ENCODE data around the gene NEURL1. TPM values are rescaled to one million over a fixed set of nuclear protein-coding genes. Genes with fewer than 3 reads are reported as not detected.
"Not testable (repeated sequence)": the region's sequence is repeated elsewhere in the genome, so short reads cannot be mapped to it uniquely, and the experiment has no call there.

Gene NEURL1
- total RNA-seq, 1 donor from 2014 or later, result 0.93 TPM

GRCh38 chr10:103501186-103501585 is 7.7 kb downstream of the NEURL1 start:
- Mint-ChIP-seq H3K27ac (no peak overlapping the region), H3K36me3 (ENCODE audit: low read depth) (no peaks in the 10 kb centered on the region), H3K4me3 (no peak overlapping the region), H3K4me1 (no peaks in the 10 kb centered on the region), H3K9me3 (no peaks in the 10 kb centered on the region), H3K27me3 (peaks cover 32% of the 10 kb centered on the region)
- TF ChIP-seq CTCF (IDR thresholded peaks at IDR 0.05), result no peak
- intact Hi-C loops (cut with micrococcal nuclease), result no loop called here
- ATAC-seq (ENCODE audit: low read depth), result no peak
- POLR2A ChIA-PET, result no interaction called here
- CTCF ChIA-PET, result no interaction called here
- no peak for DNase-seq

GRCh38 chr10:103502849-103503660 is 9.6 kb downstream of the NEURL1 start:
- ChIA-PET CTCF (no interaction called here), POLR2A (no interaction called here)
- DNase-seq, result no peak
- Mint-ChIP-seq H3K9me3 (no peaks in the 10 kb centered on the region), H3K27me3 (peaks cover 38% of the 10 kb centered on the region), H3K4me1 (no peaks in the 10 kb centered on the region), H3K36me3 (ENCODE audit: low read depth) (no peaks in the 10 kb centered on the region), H3K4me3 (no peak overlapping the region), H3K27ac (no peak overlapping the region)
- TF ChIP-seq CTCF (IDR thresholded peaks at IDR 0.05), result no peak
- no peak for ATAC-seq (ENCODE audit: low read depth)
- intact Hi-C loops (cut with micrococcal nuclease), result no loop called here

GRCh38 chr10:103503777-103504176 is 10.3 kb downstream of the NEURL1 start:
- DNase-seq; H3K4me3 Mint-ChIP-seq; CTCF ChIA-PET; H3K27ac Mint-ChIP-seq; H3K36me3 Mint-ChIP-seq (ENCODE audit: low read depth); POLR2A ChIA-PET; intact Hi-C loops (cut with micrococcal nuclease); ATAC-seq (ENCODE audit: low read depth); H3K4me1 Mint-ChIP-seq; H3K9me3 Mint-ChIP-seq: not testable (repeated sequence)
- peaks cover 38% of the 10 kb centered on the region for H3K27me3 Mint-ChIP-seq

DNA sequence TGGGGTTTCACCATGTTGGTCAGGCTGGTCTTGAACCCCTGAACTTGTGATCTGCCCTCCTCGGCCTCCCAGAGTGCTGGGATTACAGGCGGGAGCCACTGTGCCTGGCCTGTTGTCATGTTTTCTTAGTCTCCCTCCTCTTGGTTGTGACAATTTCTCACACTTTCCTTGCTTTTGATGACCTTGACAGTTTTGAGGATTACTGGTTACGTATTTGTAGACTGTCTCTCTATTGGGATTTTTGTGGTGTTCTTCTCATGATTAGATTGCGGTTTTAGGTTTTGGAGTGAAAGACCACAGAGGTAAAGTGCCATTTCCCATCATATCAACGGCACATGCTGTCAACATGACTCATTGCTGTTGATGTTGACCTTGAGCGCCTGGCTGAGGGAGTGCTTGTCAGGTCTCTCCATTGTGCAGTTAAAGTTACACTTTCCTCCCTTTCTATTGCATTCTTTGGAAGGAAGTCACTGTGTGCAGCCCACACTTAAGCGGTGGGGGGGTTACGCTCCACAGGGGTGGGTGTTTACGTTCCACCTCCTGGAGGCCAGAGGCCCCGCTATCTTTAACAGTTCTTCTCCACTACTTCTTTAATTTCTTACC is 10.8 kb downstream of the NEURL1 start:
- H3K4me1 Mint-ChIP-seq, result no peaks in the 10 kb centered on the region
- CTCF ChIA-PET, result interaction anchor here (1.2 kb wide), 1 partner anchor 182 kb away, joined by 4 read pairs; no protein-coding TSS in a partner anchor
- no peaks in the 10 kb centered on the region for H3K36me3 Mint-ChIP-seq (ENCODE audit: low read depth)
- peaks cover 38% of the 10 kb centered on the region for H3K27me3 Mint-ChIP-seq
- H3K9me3 Mint-ChIP-seq, result no peaks in the 10 kb centered on the region
- no peak for ATAC-seq (ENCODE audit: low read depth)
- H3K27ac Mint-ChIP-seq, result no peak overlapping the region
- intact Hi-C loops (cut with micrococcal nuclease), result no loop called here
- no peak overlapping the region for H3K4me3 Mint-ChIP-seq
- no peak for TF ChIP-seq CTCF (IDR thresholded peaks at IDR 0.05)
- DNase-seq, result no peak
- POLR2A ChIA-PET, result no interaction called here

- DNase-seq, result no peak
- POLR2A ChIA-PET, result no interaction called here
- ATAC-seq (ENCODE audit: low read depth), result no peak
- TF ChIP-seq CTCF (IDR thresholded peaks at IDR 0.05), result no peak
- Mint-ChIP-seq H3K4me3 (no peak overlapping the region), H3K4me1 (no peaks in the 10 kb centered on the region), H3K9me3 (no peaks in the 10 kb centered on the region), H3K36me3 (ENCODE audit: low read depth) (no peaks in the 10 kb centered on the region), H3K27me3 (peaks cover 31% of the 10 kb centered on the region), H3K27ac (no peak overlapping the region)
- intact Hi-C loops (cut with micrococcal nuclease), result no loop called here
- CTCF ChIA-PET, result no interaction called here
Observed at GRCh38 chr10:103506061-103506460, 12.6 kb downstream of the NEURL1 start.
